ENCODE results near the gene RNF38.
"Not testable (repeated sequence)": the region's sequence is repeated elsewhere in the genome, so short reads cannot be mapped to it uniquely, and the experiment has no call there.

RNF38 gene

DNA sequence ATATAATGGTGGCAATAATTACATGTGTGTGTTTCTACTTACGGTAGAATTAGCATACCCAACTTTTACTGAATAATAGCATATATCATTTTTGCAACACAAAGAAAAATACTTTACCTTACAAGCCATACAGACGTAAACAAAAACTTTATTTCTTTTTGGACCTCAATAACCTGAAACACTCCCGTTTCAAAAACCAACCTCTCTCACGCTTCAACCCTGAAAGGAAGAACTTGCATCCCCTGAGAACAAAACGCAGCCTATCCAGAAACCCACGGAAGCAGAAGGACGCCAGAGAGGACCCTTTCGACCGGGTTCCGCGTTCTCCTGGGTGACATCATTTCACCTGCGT, at the start of gene RNF38:
RNF38 (minus strand) TSS at position 290 of the 352 bp plus-strand sequence; CDS start at position 129, 161 bp downstream.
- peaks cover 0 to 17% of the 10 kb centered on the region in 2 donors for H3K4me1 ChIP-seq (ENCODE audit: control insufficient read depth in 1 of 2, insufficient read depth in 2 of 2, low read length in 2 of 2)
- H3K27me3 ChIP-seq (ENCODE audit: low read depth, low read length), result no peaks in the 10 kb centered on the region
- H3K27ac ChIP-seq (ENCODE audit: low read length), result peak within 1 kb of the TSS; percentile 96
- H3K9me3 ChIP-seq (ENCODE audit: control insufficient read depth in 1 of 2, low read length in 2 of 2), result no peaks in the 10 kb centered on the region
- H3K36me3 ChIP-seq (ENCODE audit: control insufficient read depth in 1 of 2, insufficient read depth in 2 of 2, low read length in 2 of 2), result no peaks in the 10 kb centered on the region
- peak within 1 kb of the TSS; percentile 88 to 89 for H3K4me3 ChIP-seq (ENCODE audit: low read depth in 1 of 2, low read length in 2 of 2)

DNA sequence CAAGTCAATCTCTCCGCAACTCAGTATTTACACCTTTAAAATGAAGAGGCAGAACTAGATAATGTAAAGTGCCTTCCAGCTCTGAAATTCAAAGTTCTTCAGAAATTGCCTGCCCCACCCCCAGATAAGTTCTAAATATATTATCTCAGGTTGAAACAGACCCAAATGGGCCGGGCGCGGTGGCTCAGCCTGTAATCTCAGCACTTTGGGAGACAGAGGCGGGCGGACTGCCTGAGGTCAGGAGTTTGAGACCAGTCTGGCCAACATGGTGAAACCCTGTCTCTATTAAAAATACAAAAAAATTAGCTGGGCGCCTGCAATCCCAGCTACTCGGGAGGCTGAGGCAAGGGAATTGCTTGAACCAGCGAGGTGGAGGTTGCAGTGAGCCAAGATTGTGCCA, 48.5 kb upstream of the RNF38 start:
- H3K27ac ChIP-seq (ENCODE audit: low read length); H3K4me1 ChIP-seq (ENCODE audit: control insufficient read depth in 1 of 2, insufficient read depth in 2 of 2, low read length in 2 of 2); H3K9me3 ChIP-seq (ENCODE audit: control insufficient read depth in 1 of 2, low read length in 2 of 2); H3K4me3 ChIP-seq (ENCODE audit: low read depth in 1 of 2, low read length in 2 of 2); H3K36me3 ChIP-seq (ENCODE audit: control insufficient read depth in 1 of 2, insufficient read depth in 2 of 2, low read length in 2 of 2); H3K27me3 ChIP-seq (ENCODE audit: low read depth, low read length): not testable (repeated sequence)

DNA sequence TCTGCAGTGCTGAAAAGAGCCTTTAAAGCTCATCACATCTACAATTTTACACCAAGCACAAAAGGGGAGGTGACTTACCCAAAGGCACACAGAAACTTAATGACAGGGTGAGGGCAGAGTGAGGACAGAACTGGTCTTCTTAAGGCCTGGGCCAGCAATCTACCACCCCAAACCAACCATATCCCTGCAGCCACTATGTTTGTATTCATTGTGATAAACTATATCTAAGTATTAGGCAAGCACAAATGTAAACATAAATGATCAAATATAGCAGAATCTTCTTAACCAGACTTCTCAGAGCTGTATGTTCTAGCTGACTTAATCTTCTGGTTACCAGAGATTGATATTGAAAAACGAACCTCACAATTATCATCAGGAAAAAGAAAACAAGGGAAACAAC, 47.9 kb upstream of the RNF38 start:
- Histone ChIP-seq H3K4me3 (ENCODE audit: low read depth in 1 of 2, low read length in 2 of 2) (no peak overlapping the region), H3K27ac (ENCODE audit: low read length) (no peak overlapping the region), H3K4me1 (ENCODE audit: control insufficient read depth in 1 of 2, insufficient read depth in 2 of 2, low read length in 2 of 2) (peaks cover 0 to 10% of the 10 kb centered on the region in 2 donors), H3K9me3 (ENCODE audit: control insufficient read depth in 1 of 2, low read length in 2 of 2) (no peaks in the 10 kb centered on the region), H3K36me3 (ENCODE audit: control insufficient read depth in 1 of 2, insufficient read depth in 2 of 2, low read length in 2 of 2) (no peaks in the 10 kb centered on the region), H3K27me3 (ENCODE audit: low read depth, low read length) (no peaks in the 10 kb centered on the region)

DNA sequence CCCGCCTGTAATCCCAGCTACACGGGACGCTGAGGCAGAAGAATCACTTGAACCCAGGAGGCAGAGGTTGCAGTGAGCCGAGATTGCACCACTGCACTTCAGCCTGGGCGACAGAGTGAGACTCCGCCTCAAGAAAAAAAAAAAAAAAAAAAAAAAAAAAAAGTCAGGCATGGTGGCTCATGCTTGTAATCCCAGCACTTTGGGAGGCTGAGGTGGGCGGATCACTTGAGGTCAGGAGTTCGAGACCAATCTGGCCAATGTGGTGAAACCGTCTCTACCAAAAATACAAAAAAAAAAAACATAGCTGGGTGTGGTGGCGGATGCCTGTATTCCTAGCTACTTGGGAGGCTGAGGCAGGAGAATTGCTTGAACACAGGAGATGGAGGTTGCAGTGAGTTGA, 46.6 kb upstream of the RNF38 start:
- H3K27me3 ChIP-seq (ENCODE audit: low read depth, low read length); H3K27ac ChIP-seq (ENCODE audit: low read length); H3K36me3 ChIP-seq (ENCODE audit: control insufficient read depth in 1 of 2, insufficient read depth in 2 of 2, low read length in 2 of 2); H3K4me3 ChIP-seq (ENCODE audit: low read depth in 1 of 2, low read length in 2 of 2); H3K9me3 ChIP-seq (ENCODE audit: control insufficient read depth in 1 of 2, low read length in 2 of 2): not testable (repeated sequence)
- peaks cover 0 to 10% of the 10 kb centered on the region in 2 donors for H3K4me1 ChIP-seq (ENCODE audit: control insufficient read depth in 1 of 2, insufficient read depth in 2 of 2, low read length in 2 of 2)

DNA sequence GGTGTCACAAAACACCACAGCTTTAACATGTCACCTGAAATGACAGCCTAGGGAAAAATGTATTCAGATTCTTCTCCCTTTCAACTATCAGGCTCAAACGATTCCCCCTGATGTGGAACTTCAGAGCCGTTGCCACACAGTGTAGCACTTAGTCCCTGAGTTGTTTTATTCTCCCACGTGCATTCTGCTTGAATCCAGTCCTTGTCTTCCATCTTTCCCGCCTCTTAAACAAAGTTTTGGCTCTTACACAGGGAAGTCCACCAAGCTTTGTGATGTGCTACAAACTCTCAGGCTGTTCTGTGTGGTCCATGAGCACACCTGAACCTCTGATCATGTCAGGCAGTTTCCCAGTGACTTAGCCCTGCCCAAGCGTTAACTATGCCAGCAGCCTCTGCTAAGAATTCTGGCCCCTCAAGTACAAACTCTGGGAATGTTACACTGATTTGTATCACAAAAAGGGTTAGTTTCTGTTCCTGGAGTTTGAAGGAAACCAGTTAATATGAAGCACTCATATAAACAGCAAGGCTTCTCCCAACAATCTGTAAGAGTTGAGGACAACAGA, 45.8 kb upstream of the RNF38 start:
- Histone ChIP-seq H3K27ac (ENCODE audit: low read length) (no peak overlapping the region), H3K27me3 (ENCODE audit: low read depth, low read length) (no peaks in the 10 kb centered on the region), H3K4me3 (ENCODE audit: low read depth in 1 of 2, low read length in 2 of 2) (no peak overlapping the region), H3K9me3 (ENCODE audit: control insufficient read depth in 1 of 2, low read length in 2 of 2) (no peaks in the 10 kb centered on the region), H3K36me3 (ENCODE audit: control insufficient read depth in 1 of 2, insufficient read depth in 2 of 2, low read length in 2 of 2) (no peaks in the 10 kb centered on the region), H3K4me1 (ENCODE audit: control insufficient read depth in 1 of 2, insufficient read depth in 2 of 2, low read length in 2 of 2) (peaks cover 0 to 10% of the 10 kb centered on the region in 2 donors)

DNA sequence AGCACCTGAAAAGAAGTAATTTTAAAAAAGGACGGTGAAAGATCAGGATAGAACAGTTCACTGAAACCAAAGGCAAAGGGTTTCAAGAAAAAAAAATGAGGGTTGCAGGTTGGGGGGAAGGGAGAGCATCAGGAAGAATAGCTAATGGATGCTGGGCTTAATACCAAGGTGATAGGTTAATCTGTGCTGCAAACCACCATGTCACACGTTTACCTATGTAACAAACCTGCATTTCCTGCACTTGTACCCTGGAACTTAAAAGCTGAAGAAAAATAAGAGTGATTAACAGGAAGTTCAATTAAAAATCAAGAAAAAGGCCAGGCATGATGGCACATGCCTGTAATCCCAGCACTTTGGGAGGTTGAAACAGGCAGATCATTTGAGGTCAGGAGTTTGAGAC, 44.1 kb upstream of the RNF38 start:
- Histone ChIP-seq H3K36me3 (ENCODE audit: control insufficient read depth in 1 of 2, insufficient read depth in 2 of 2, low read length in 2 of 2) (no peaks in the 10 kb centered on the region), H3K9me3 (ENCODE audit: control insufficient read depth in 1 of 2, low read length in 2 of 2) (no peaks in the 10 kb centered on the region), H3K27me3 (ENCODE audit: low read depth, low read length) (no peaks in the 10 kb centered on the region), H3K27ac (ENCODE audit: low read length) (no peak overlapping the region), H3K4me1 (ENCODE audit: control insufficient read depth in 1 of 2, insufficient read depth in 2 of 2, low read length in 2 of 2) (peaks cover 0 to 10% of the 10 kb centered on the region in 2 donors), H3K4me3 (ENCODE audit: low read depth in 1 of 2, low read length in 2 of 2) (no peak overlapping the region)

DNA sequence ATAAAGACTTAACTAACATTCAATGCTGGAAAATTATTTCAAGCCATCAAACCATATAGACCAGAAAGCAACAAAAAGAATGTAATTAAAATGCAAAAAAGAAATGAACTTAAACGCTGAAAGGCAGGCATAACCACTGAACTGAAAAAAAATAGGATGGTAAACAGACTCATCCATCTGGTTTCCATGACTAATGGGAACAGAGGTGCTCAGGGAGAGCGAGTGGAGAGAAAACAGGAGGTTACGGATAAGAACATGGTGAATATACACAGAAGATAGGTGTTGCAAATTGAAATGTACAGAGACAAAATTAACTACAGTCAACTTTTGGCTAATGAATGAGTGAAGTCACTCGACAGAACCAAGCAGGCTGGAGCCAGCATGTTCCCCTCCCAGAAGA, 43.5 kb upstream of the RNF38 start:
- H3K27me3 ChIP-seq (ENCODE audit: low read depth, low read length), result no peaks in the 10 kb centered on the region
- H3K4me1 ChIP-seq (ENCODE audit: control insufficient read depth in 1 of 2, insufficient read depth in 2 of 2, low read length in 2 of 2), result peaks cover 0 to 10% of the 10 kb centered on the region in 2 donors
- H3K9me3 ChIP-seq (ENCODE audit: control insufficient read depth in 1 of 2, low read length in 2 of 2), result no peaks in the 10 kb centered on the region
- no peaks in the 10 kb centered on the region for H3K36me3 ChIP-seq (ENCODE audit: control insufficient read depth in 1 of 2, insufficient read depth in 2 of 2, low read length in 2 of 2)
- H3K4me3 ChIP-seq (ENCODE audit: low read depth in 1 of 2, low read length in 2 of 2), result no peak overlapping the region
- no peak overlapping the region for H3K27ac ChIP-seq (ENCODE audit: low read length)

DNA sequence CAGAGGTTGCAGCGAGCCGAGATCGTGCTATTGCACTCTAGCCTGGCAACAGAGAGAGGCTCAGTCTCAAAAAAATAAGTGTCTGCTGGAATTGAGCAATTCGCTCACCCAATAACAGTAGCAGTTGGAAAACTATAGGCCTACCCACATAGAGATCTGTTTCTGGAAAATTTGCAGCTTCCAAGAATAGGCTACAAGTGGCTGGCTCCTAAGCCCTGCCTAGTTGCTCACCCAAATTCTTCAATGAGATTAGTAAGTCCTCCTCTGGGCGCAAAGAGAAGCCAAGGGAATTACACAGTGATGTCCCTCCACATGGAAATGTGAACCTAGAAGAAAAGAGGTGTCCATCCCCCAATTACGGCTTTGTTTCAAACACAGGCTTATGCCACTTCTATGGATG, 42.6 kb upstream of the RNF38 start:
- Histone ChIP-seq H3K9me3 (ENCODE audit: control insufficient read depth in 1 of 2, low read length in 2 of 2) (no peaks in the 10 kb centered on the region), H3K4me3 (ENCODE audit: low read depth in 1 of 2, low read length in 2 of 2) (no peak overlapping the region), H3K27ac (ENCODE audit: low read length) (no peak overlapping the region), H3K27me3 (ENCODE audit: low read depth, low read length) (no peaks in the 10 kb centered on the region), H3K4me1 (ENCODE audit: control insufficient read depth in 1 of 2, insufficient read depth in 2 of 2, low read length in 2 of 2) (peaks cover 0 to 6% of the 10 kb centered on the region in 2 donors), H3K36me3 (ENCODE audit: control insufficient read depth in 1 of 2, insufficient read depth in 2 of 2, low read length in 2 of 2) (no peaks in the 10 kb centered on the region)

DNA sequence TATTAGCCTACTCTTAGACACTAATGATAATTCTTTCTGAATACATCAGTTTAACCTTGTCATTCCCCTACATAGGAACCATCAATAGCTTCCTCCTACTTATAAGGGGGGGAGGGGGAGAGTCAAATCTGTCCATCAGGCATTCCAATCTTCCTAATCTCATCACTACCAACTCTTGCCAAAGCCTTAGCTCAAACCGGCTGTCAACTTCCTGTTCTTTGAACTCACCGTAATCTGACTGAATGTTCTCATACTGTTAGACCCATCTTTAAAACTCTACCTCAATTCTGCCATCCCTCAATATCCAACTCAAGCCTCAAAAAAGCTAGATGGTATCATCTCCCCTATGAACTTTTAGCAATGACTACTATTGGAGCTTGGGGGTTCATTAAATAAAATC, 41.9 kb upstream of the RNF38 start:
- no peak overlapping the region for H3K27ac ChIP-seq (ENCODE audit: low read length)
- H3K36me3 ChIP-seq (ENCODE audit: control insufficient read depth in 1 of 2, insufficient read depth in 2 of 2, low read length in 2 of 2), result no peaks in the 10 kb centered on the region
- no peaks in the 10 kb centered on the region for H3K27me3 ChIP-seq (ENCODE audit: low read depth, low read length)
- H3K4me3 ChIP-seq (ENCODE audit: low read depth in 1 of 2, low read length in 2 of 2), result no peak overlapping the region
- peaks cover 0 to 7% of the 10 kb centered on the region in 2 donors for H3K4me1 ChIP-seq (ENCODE audit: control insufficient read depth in 1 of 2, insufficient read depth in 2 of 2, low read length in 2 of 2)
- H3K9me3 ChIP-seq (ENCODE audit: control insufficient read depth in 1 of 2, low read length in 2 of 2), result no peaks in the 10 kb centered on the region

DNA sequence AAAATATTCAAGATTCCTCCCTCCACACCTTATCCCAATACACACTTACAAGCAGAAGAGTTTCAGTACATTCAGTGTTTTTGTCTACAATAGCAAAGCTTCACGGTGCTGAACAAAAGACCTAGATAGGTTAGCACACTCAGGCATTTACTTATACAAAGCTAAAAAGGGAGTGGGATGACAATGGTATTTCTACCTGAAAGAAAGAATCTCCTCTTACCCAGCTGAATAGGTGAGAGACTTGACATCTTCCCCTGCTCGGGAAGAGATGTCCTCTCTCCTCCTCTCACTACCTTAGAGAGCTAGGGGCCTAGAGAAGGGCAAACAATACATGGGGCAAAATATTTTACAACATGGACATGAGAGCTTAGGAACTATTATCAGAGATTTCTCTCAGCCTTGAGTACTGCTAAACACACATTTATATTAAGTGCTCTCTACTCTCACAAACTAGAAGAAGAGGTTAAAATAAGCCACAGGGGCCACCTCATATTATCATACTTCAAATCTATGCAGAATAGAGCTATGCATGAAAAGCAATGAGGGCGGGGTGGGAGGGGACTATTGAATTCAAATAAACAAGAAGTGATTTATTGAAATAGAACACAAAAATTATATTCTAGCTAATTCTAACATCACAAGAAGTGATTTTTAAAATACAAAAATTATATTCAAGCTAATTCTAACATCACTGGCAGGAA, 38.6 kb upstream of the RNF38 start:
- no peaks in the 10 kb centered on the region for H3K36me3 ChIP-seq (ENCODE audit: control insufficient read depth in 1 of 2, insufficient read depth in 2 of 2, low read length in 2 of 2)
- no peaks in the 10 kb centered on the region for H3K27me3 ChIP-seq (ENCODE audit: low read depth, low read length)
- no peaks in the 10 kb centered on the region for H3K9me3 ChIP-seq (ENCODE audit: control insufficient read depth in 1 of 2, low read length in 2 of 2)
- H3K27ac ChIP-seq (ENCODE audit: low read length), result no peak overlapping the region
- no peak overlapping the region for H3K4me3 ChIP-seq (ENCODE audit: low read depth in 1 of 2, low read length in 2 of 2)
- peaks cover 0 to 14% of the 10 kb centered on the region in 2 donors for H3K4me1 ChIP-seq (ENCODE audit: control insufficient read depth in 1 of 2, insufficient read depth in 2 of 2, low read length in 2 of 2)

DNA sequence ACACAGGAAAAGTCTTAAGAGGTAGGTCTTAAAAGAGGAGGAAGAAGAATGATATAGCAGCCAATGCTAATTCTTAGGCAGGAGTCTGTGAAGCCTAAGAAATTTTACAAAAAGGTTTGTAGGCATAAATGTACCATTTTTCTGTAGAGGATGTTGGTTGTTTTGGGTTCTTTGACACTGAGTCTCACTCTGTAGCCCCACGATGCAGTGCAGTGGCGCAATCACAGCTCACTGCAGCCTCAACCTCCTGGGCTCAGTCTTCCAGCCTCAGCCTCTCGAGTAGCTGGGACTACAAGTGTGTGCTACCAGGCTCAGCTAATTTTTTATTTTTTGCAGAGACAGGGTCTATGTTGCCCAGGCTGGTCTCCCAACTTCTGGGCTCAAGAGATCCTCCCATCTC, 37.7 kb upstream of the RNF38 start:
- Histone ChIP-seq H3K27ac (ENCODE audit: low read length) (no peak overlapping the region), H3K27me3 (ENCODE audit: low read depth, low read length) (no peaks in the 10 kb centered on the region), H3K9me3 (ENCODE audit: control insufficient read depth in 1 of 2, low read length in 2 of 2) (no peaks in the 10 kb centered on the region), H3K36me3 (ENCODE audit: control insufficient read depth in 1 of 2, insufficient read depth in 2 of 2, low read length in 2 of 2) (no peaks in the 10 kb centered on the region), H3K4me3 (ENCODE audit: low read depth in 1 of 2, low read length in 2 of 2) (no peak overlapping the region), H3K4me1 (ENCODE audit: control insufficient read depth in 1 of 2, insufficient read depth in 2 of 2, low read length in 2 of 2) (peaks cover 0 to 14% of the 10 kb centered on the region in 2 donors)

DNA sequence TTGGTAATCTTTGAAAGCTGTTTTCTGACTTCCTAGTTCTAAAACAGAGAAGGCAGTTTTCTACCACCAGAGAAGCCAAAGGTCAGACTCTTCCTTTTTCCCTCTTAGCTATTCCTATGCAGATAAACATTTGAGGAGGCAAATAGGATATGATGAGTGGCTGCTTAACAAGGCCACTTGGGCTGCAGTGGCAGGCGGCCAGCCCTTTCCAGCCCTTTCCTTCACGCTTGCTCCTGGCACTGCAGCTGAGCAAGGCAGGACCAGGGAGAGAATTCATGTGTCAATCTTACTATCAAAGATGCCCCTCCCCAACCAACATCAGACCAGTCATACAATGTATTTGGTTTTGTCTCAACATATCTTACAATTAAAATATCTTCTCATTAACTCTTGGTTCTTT, 36.8 kb upstream of the RNF38 start:
- no peaks in the 10 kb centered on the region for H3K27me3 ChIP-seq (ENCODE audit: low read depth, low read length)
- H3K4me3 ChIP-seq (ENCODE audit: low read depth in 1 of 2, low read length in 2 of 2), result no peak overlapping the region
- H3K27ac ChIP-seq (ENCODE audit: low read length), result no peak overlapping the region
- no peaks in the 10 kb centered on the region for H3K36me3 ChIP-seq (ENCODE audit: control insufficient read depth in 1 of 2, insufficient read depth in 2 of 2, low read length in 2 of 2)
- H3K4me1 ChIP-seq (ENCODE audit: control insufficient read depth in 1 of 2, insufficient read depth in 2 of 2, low read length in 2 of 2), result peaks cover 0 to 11% of the 10 kb centered on the region in 2 donors
- no peaks in the 10 kb centered on the region for H3K9me3 ChIP-seq (ENCODE audit: control insufficient read depth in 1 of 2, low read length in 2 of 2)
